HepG2 (cell line): ENCODE results near the gene WDR54. TPM values are rescaled to one million over a fixed set of nuclear protein-coding genes. Genes with fewer than 3 reads are reported as not detected.

Experiments used
- ARNT ChIP-seq: fragments of 450-650 bp; IDR thresholded peaks from 2 replicates; pipeline ENCODE4 v1.6.1; 2017
- CAMTA2 ChIP-seq: sonication (generic); formaldehyde crosslinking; IDR thresholded peaks from 2 replicates; pipeline ENCODE4 v1.4.0; 2020; ENCODE audit warnings: mild to moderate bottlenecking, missing genetic modification reagents, borderline replicate concordance
- FOXJ3 ChIP-seq: sonication (generic); formaldehyde crosslinking; IDR thresholded peaks from 2 replicates; pipeline ENCODE4 v1.4.0; 2020; ENCODE audit warnings: missing genetic modification reagents, mild to moderate bottlenecking, borderline replicate concordance
- KMT2B ChIP-seq: IDR thresholded peaks from 2 replicates; pipeline ENCODE4 v1.6.1; 2016; ENCODE audit warnings: missing genetic modification reagents, missing compliant biosample characterization
- NPAS2 ChIP-seq: sonication (generic); formaldehyde crosslinking; IDR thresholded peaks from 2 replicates; pipeline ENCODE4 v1.8.0; 2022; ENCODE audit warnings: mild to moderate bottlenecking, missing genetic modification reagents, borderline replicate concordance
- SATB2 ChIP-seq: sonication (generic); formaldehyde crosslinking; IDR thresholded peaks from 2 replicates; pipeline ENCODE4 v1.5.0; 2020; ENCODE audit warnings: missing genetic modification reagents
- SRSF9 ChIP-seq: fragments of 200-400 bp; formaldehyde crosslinking; IDR thresholded peaks from 2 replicates; pipeline ENCODE4 v1.6.1; 2018; ENCODE audit warnings: borderline replicate concordance, mild to moderate bottlenecking, low read depth, low read length; ENCODE audit not compliant: insufficient read depth, poor library complexity, severe bottlenecking
- ZNF234 ChIP-seq: sonication (generic); formaldehyde crosslinking; conservative IDR thresholded peaks from 2 replicates; pipeline ENCODE4 v1.5.1; 2020; ENCODE audit warnings: mild to moderate bottlenecking, missing genetic modification reagents
- ZNF747 ChIP-seq: sonication (generic); formaldehyde crosslinking; IDR thresholded peaks from 2 replicates; pipeline ENCODE4 v1.8.1; 2023; ENCODE audit warnings: missing genetic modification reagents, mild to moderate bottlenecking, borderline replicate concordance
- ZNF777 ChIP-seq: sonication (generic); formaldehyde crosslinking; IDR thresholded peaks from 2 replicates; pipeline ENCODE4 v1.4.0; 2020; ENCODE audit warnings: missing genetic modification reagents
- ZSCAN30 ChIP-seq: sonication (generic); formaldehyde crosslinking; IDR thresholded peaks from 2 replicates; pipeline ENCODE4 v1.5.0; 2020; ENCODE audit warnings: mild to moderate bottlenecking, missing genetic modification reagents
- polyA plus RNA-seq, 8 experiments: library from polyadenylated mRNA; depleted of rRNA in 3 of 8; stranded (reverse) in 7 of 8; unstranded in 1 of 8; fragments of >200 nt; fragmentation: Illumina TruSeq in 4 of 8; extraction: Trizol in 4 of 8; gene quantifications; 2 replicates each; pipeline versions ENCODE4 v1.2.1 to v1.2.3, GENCODE V29; 2011 to 2016; ENCODE audit warnings: low read depth in 4 of 8, missing spikeins in 1 of 8, mixed read lengths in 1 of 8; ENCODE audit not compliant: insufficient read depth in 1 of 8
- total RNA-seq, 5 experiments: library from RNA; depleted of rRNA; stranded (reverse); fragments of >200 nt; fragmentation: Illumina TruSeq; extraction: Trizol; gene quantifications; 2 replicates each; pipeline ENCODE4 v1.2.3, GENCODE V29; 2016; ENCODE audit warnings: low read depth in 1 of 5
- TF ChIP-seq, protein P1 (sequence below): sonication (generic); formaldehyde crosslinking; IDR thresholded peaks from 2 replicates; pipeline ENCODE4 v1.4.0; 2020; ENCODE audit warnings: missing genetic modification reagents
- TF ChIP-seq, protein P2 (sequence below): sonication (generic); formaldehyde crosslinking; IDR thresholded peaks from one replicate; pipeline ENCODE4 v1.5.1; 2020; ENCODE audit warnings: mild to moderate bottlenecking, missing genetic modification reagents; ENCODE audit errors: not compliant biosample characterization
- TF ChIP-seq, protein P3 (sequence below), 2 experiments: fragments of 450-650 bp in 1 of 2; sonication (generic) in 1 of 2; formaldehyde crosslinking; IDR thresholded peaks; 2 replicates each; pipeline versions ENCODE4 v1.5.0 to v1.8.0; 2020 to 2022; ENCODE audit warnings: mild to moderate bottlenecking in 1 of 2, missing genetic modification reagents in 1 of 2

WDR54 gene
- total and polyA plus RNA-seq, 2 of the 13 experiments (the other 11 are each of a cell fraction or from before 2014, with no cell fraction given): 2.0 to 17.3 TPM

DNA sequence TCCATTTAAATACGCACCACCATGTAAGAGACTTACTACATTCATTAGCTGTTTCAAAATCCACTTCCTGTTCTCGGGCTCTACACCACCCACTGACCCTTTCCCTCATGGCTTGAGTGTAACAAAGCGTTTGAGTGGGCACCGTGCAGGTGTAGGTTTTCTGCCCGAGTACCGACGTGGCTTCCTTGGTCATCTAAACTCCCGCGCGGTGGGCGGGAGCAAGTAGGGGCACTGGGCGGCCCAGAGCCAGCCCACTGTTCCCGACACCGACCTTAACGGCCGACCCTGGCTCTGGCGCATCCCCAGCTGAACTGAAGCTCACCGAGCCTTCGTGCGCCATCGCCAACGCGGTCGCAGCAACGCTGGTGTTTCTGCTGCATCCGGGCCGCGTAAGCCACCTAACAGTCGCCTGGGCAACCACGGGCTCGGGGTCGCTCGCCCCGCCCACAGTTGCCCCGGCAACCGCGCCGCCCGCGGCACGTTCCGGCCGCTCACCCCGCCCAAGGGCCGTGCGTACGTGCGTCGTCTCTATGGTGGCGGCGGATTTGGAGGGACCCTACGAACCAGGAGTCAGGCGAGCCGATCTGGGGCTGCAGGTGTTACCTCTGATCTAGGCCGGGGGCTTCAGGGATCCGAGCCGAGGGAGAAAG lies at the start of gene WDR54, which contains the start of gene C2orf81 (continued):
- TF ChIP-seq ZNF234 (CRISPR knock-in tag): no peak
- TF ChIP-seq FOXJ3 (CRISPR knock-in tag): no peak
- no peak; the same call in 1 of the 2 replicates for TF ChIP-seq KMT2B
- TF ChIP-seq CAMTA2: no peak
- TF ChIP-seq ARNT: no peak
- no peak for TF ChIP-seq SRSF9
- no peak for TF ChIP-seq ZSCAN30 (CRISPR knock-in tag)
- peak; percentile 75 for TF ChIP-seq ZNF777 (CRISPR knock-in tag)
- 0 out of 2 replicates have a peak, but pooled peaks have one; percentile 33 for TF ChIP-seq ZNF747 (CRISPR knock-in tag)
- TF ChIP-seq SATB2 (CRISPR knock-in tag): no peak
- TF ChIP-seq, protein P1, sequence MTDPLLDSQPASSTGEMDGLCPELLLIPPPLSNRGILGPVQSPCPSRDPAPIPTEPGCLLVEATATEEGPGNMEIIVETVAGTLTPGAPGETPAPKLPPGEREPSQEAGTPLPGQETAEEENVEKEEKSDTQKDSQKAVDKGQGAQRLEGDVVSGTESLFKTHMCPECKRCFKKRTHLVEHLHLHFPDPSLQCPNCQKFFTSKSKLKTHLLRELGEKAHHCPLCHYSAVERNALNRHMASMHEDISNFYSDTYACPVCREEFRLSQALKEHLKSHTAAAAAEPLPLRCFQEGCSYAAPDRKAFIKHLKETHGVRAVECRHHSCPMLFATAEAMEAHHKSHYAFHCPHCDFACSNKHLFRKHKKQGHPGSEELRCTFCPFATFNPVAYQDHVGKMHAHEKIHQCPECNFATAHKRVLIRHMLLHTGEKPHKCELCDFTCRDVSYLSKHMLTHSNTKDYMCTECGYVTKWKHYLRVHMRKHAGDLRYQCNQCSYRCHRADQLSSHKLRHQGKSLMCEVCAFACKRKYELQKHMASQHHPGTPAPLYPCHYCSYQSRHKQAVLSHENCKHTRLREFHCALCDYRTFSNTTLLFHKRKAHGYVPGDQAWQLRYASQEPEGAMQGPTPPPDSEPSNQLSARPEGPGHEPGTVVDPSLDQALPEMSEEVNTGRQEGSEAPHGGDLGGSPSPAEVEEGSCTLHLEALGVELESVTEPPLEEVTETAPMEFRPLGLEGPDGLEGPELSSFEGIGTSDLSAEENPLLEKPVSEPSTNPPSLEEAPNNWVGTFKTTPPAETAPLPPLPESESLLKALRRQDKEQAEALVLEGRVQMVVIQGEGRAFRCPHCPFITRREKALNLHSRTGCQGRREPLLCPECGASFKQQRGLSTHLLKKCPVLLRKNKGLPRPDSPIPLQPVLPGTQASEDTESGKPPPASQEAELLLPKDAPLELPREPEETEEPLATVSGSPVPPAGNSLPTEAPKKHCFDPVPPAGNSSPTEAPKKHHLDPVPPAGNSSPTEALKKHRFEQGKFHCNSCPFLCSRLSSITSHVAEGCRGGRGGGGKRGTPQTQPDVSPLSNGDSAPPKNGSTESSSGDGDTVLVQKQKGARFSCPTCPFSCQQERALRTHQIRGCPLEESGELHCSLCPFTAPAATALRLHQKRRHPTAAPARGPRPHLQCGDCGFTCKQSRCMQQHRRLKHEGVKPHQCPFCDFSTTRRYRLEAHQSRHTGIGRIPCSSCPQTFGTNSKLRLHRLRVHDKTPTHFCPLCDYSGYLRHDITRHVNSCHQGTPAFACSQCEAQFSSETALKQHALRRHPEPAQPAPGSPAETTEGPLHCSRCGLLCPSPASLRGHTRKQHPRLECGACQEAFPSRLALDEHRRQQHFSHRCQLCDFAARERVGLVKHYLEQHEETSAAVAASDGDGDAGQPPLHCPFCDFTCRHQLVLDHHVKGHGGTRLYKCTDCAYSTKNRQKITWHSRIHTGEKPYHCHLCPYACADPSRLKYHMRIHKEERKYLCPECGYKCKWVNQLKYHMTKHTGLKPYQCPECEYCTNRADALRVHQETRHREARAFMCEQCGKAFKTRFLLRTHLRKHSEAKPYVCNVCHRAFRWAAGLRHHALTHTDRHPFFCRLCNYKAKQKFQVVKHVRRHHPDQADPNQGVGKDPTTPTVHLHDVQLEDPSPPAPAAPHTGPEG (CRISPR knock-in tag): peak; percentile 53; the same call in 1 of the 2 replicates
- no peak for TF ChIP-seq NPAS2 (CRISPR knock-in tag)
- TF ChIP-seq, protein P2, sequence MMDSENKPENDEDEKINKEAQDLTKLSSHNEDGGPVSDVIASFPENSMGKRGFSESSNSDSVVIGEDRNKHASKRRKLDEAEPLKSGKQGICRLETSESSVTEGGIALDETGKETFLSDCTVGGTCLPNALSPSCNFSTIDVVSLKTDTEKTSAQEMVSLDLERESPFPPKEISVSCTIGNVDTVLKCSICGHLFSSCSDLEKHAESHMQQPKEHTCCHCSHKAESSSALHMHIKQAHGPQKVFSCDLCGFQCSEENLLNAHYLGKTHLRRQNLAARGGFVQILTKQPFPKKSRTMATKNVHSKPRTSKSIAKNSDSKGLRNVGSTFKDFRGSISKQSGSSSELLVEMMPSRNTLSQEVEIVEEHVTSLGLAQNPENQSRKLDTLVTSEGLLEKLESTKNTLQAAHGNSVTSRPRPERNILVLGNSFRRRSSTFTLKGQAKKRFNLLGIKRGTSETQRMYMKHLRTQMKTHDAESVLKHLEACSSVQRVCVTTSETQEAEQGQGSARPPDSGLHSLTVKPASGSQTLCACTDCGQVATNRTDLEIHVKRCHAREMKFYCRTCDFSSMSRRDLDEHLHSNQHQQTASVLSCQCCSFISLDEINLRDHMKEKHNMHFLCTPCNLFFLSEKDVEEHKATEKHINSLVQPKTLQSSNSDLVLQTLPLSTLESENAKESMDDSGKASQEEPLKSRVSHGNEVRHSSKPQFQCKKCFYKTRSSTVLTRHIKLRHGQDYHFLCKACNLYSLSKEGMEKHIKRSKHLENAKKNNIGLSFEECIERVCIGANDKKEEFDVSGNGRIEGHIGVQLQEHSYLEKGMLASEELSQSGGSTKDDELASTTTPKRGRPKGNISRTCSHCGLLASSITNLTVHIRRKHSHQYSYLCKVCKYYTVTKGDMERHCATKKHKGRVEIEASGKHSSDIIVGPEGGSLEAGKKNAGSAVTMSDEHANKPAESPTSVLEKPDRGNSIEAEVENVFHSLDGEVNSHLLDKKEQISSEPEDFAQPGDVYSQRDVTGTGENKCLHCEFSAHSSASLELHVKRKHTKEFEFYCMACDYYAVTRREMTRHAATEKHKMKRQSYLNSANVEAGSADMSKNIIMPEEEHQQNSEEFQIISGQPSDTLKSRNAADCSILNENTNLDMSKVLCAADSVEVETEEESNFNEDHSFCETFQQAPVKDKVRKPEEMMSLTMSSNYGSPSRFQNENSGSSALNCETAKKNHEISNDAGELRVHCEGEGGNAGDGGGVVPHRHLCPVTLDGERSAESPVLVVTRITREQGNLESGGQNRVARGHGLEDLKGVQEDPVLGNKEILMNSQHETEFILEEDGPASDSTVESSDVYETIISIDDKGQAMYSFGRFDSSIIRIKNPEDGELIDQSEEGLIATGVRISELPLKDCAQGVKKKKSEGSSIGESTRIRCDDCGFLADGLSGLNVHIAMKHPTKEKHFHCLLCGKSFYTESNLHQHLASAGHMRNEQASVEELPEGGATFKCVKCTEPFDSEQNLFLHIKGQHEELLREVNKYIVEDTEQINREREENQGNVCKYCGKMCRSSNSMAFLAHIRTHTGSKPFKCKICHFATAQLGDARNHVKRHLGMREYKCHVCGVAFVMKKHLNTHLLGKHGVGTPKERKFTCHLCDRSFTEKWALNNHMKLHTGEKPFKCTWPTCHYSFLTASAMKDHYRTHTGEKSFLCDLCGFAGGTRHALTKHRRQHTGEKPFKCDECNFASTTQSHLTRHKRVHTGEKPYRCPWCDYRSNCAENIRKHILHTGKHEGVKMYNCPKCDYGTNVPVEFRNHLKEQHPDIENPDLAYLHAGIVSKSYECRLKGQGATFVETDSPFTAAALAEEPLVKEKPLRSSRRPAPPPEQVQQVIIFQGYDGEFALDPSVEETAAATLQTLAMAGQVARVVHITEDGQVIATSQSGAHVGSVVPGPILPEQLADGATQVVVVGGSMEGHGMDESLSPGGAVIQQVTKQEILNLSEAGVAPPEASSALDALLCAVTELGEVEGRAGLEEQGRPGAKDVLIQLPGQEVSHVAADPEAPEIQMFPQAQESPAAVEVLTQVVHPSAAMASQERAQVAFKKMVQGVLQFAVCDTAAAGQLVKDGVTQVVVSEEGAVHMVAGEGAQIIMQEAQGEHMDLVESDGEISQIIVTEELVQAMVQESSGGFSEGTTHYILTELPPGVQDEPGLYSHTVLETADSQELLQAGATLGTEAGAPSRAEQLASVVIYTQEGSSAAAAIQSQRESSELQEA (CRISPR knock-in tag): peak; percentile 87
- TF ChIP-seq, protein P3, sequence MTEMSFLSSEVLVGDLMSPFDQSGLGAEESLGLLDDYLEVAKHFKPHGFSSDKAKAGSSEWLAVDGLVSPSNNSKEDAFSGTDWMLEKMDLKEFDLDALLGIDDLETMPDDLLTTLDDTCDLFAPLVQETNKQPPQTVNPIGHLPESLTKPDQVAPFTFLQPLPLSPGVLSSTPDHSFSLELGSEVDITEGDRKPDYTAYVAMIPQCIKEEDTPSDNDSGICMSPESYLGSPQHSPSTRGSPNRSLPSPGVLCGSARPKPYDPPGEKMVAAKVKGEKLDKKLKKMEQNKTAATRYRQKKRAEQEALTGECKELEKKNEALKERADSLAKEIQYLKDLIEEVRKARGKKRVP (CRISPR knock-in tag; IDR thresholded peaks at IDR 0.05): 0 out of 4 replicates have a peak, but pooled peaks of 1 of the 2 experiments have one; percentile 7
